ENCODE measurements around the gene SMCO4.

Gene SMCO4

GRCh38 chr11:93500759-93501158, 42.4 kb downstream of the SMCO4 start:
- DNase-seq: no peak

DNA sequence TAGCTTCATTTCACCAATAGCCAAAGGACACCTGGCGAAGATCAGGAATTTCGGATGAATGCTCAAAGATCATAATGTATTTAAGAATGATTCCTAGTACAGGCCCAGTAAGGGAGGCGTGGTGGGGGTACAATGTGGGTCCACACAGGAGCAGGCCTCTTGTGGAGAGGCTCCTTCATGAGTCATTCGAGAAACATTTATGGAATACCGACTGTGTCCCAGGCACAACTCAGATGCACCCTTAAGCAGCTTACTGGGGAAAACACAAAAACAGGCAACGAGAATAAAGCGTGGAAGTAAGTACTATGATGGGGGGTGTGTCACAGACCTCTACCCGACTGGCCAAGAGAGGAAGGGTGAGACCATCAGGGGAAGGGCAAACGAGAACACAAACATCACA, 44.5 kb downstream of the SMCO4 start:
- DNase-seq: no peak

- no peak for DNase-seq
Measured at GRCh38 chr11:93498161-93498560, 45.0 kb downstream of the SMCO4 start.

DNA sequence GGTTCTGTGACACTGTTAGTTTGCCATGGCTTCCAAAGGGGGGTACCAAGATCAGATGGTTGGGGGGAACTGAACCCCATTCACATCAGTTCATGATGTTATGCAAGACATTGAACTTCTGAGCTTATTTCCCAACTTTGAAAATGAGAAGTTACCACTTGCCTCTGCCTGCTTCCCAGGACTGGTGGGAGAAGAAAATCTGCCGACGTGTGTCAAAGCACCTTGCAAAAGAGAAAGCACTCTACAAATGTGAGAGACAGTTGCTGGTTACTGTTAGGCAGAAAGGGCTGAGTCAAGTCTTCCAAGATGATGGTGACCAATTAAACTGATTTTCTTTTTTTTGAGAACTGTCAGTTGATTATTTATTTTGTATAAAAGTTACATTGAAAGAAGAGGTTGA, 45.6 kb downstream of the SMCO4 start:
- DNase-seq: no peak

DNA sequence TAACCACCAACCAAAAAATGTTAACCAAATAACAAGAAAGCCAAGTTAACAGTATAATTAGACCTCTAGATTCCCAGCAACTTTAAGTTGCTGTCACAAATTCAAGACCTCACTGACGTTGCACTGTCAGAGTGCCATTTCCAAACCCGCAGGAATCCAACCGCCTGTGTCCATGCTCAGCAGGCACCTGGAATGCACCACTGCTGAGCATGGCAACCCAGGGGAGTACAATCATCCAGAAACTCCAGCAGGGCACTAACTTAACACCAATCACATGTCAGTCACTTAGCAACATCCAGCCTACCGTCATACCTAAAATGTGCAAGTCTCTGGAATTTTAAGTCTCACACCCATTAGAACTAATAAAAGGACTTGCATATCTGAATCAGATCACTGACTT, 48.8 kb downstream of the SMCO4 start:
- DNase-seq: no peak

GRCh38 chr11:93493252-93493897, 49.8 kb downstream of the SMCO4 start:
- no peak for DNase-seq

DNA sequence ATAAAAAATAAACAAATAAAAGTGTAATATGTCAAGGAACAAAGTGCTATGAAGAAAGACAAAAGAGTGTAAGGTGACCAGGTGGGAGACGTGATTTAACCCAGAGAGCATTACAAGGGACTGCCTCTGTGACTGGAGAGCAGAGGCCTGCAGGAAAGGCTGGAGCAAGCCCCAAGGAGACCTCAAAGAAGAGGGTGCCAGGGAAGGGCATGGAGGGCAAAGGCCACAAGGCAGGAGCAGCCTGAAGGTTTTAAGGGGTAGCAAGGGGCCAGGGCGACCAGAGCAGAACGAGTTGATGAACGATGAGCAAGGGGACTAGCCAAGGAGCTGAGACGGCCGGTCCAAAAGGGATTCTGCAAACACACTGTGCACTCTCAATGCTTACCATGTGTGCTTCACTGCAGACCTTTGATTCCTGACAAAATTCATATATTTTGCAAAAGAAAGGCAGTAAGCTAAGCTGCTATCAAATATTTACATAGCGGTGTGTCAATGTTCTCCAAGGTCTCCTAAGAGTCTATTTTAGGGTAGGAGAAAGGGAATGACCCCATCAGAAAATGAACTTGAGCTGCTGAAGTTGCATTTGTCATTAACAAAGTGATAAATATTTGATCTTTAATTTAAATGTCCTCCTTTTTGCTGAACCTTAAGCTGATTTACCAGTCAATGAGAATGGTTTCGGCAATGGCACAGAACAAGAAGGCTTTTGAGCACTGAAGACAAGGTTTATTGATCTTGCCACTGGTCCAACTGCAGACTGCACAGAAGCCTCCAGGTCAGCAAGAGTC, 50.5 kb downstream of the SMCO4 start:
- DNase-seq: no peak

- no peak for DNase-seq
Measured at GRCh38 chr11:93491973-93492372, 51.2 kb downstream of the SMCO4 start.

GRCh38 chr11:93490996-93491618, 52.1 kb downstream of the SMCO4 start:
- no peak for DNase-seq

GRCh38 chr11:93489841-93490240, 53.4 kb downstream of the SMCO4 start:
- DNase-seq: no peak

DNA sequence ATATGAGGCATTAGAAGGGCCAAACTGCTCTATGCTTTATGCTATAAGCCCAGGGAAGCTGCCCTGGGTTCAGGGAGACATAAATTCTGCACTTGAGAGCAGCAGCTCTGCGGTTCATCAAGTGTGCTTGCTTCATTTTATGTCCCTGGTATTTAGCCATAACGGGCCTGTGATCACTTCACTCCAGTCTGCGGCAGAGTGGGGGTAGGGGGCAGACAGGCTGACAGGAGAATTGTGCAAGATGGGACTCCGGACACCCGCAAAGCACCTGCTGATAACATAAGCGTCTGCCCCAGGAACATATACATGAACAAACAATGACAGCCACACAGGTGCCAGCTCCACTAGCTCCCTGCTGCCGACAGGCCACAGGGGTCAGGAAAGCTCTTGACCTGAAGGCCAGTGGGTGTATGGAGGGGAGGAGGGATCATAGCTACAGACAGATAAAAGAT, 56.1 kb downstream of the SMCO4 start:
- DNase-seq: peak; percentile 77

DNA sequence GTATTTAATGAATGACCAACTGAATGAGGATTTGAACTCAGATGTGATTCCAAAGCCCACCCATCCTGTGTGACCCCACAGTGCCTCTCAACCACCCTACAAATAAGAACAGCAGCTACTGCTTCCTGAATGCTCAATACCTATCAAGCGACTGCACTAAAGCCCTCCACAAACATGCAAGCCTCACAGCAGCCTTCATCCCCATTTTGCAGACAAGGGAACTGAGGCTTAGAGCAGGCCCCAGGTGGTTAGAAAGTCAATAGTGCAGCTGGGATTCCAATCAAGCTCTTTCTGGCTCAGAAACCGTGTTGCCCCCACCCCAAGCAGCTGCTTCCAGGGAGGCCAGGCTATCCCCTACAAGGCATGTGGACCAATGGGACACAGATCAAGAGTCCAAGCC, 57.2 kb downstream of the SMCO4 start:
- no peak for DNase-seq

DNA sequence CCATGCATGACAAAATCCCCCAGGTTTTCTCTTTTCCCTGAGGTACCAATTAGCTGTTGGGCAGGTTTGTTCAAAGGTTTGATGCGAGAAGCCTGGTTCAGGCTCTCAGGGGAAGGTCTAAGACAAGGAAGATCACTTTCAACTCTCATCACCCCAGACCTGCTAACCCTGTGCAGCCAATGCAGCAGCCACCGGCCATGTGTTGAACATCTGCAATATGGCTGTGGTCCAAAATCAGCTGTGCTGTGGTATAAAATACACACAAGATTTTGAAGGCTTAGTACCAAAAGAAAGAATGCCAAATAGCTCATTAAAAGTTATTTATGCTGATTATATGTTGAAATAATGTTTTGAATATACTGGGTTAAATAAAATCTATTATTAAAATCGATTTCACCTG, 58.5 kb downstream of the SMCO4 start:
- no peak for DNase-seq

- DNase-seq: no peak
Measured at GRCh38 chr11:93482556-93482955, 60.6 kb downstream of the SMCO4 start.

DNA sequence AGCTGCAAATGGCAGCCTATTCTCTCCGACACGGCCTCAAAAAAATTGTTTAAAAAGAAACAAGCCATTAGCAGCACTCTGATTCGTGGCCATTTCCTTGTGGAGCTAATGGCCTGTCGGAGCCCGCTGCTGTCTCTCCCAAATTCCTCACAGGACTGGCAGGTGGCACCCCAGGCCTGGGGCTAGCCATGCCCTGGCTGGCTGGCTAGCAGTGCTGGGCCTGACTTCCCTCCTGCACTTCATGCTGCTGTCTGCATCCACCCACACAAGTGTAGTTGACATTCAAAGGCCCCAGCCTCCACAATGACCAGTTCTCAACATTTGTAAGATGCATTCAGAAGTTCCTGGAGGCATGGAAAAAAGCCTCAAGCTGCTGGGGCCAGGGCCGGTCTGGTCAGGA, 61.5 kb downstream of the SMCO4 start:
- DNase-seq: no peak

DNA sequence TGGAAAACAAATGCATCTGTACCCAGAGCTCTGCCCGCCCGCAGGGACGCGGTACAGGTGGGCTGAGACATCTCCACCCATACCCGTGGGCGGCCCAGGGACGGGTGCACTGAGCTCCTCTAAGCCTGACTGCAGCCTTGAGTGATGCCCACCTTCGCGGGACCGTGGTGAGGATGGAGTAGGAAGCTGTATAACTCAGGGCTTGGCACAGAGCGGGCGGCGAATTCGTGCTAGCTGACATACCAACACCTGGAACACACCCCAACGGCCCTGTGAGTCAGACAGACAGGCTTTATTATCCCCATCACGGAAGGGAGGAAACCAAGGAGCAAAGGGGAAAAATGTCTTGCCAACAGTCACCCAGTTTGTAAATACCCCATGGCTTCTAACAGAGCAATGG, 61.9 kb downstream of the SMCO4 start:
- no peak for DNase-seq

DNA sequence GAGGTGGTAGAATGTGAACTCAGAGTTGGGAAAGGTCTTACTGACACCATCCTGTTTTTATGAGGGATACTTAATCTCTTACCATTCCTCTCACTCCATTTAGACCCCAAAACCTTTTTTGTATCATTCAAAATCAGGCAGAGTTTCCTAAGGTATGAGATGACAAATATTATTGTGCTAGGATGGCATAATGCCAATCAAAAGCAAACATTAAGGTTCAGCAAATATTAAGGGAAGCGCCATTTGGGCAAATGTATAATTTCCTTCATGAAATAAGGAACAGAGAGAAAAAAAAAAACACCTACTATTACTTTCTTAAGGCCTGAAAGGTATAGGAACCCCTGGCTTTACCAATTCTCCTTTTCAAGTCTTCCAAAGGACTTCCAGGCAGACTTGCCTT, 62.4 kb downstream of the SMCO4 start:
- DNase-seq: no peak

GRCh38 chr11:93480256-93480655, 62.9 kb downstream of the SMCO4 start:
- DNase-seq: no peak

DNA sequence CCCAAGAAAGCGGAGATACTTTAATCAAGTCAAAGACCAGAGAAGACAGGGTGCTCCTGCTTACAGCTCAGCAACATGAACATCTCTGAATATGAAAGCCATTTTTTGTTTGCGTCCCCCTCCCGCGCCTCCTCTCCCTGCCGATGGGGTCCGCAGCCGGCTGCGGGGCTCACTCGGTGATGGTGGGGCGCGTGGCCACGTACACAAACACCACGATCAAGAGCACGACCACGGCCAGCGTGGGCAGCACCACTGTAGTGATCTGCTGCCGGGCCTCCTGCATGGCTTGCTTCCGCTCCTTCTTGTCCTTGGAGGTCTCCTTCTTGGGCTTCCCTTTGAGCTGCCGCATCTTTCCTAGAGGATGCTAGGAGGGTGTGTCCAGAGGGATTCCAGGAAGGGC, 64.3 kb downstream of the SMCO4 start:
- no peak for DNase-seq

- DNase-seq: no peak
Measured at GRCh38 chr11:93477684-93478234, 65.4 kb downstream of the SMCO4 start.

DNA sequence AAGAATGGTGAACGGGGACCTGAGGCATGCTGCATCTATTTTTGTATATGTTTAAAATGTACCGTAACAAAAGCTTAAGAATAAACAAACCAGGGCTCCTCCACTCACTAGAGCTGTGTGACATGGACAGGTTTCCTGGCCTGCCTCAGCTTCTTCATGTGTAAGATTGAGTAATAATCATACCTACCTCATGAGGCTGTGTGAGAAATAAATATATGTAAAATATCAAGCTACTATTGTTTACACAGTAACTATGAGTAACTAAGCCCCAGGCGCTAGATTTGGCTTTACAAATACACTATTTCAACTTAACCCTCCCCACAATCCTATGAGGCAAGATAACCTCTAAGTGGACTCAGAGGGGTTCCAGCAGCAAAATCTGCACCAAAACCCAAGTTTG, 66.4 kb downstream of the SMCO4 start:
- DNase-seq: no peak

DNA sequence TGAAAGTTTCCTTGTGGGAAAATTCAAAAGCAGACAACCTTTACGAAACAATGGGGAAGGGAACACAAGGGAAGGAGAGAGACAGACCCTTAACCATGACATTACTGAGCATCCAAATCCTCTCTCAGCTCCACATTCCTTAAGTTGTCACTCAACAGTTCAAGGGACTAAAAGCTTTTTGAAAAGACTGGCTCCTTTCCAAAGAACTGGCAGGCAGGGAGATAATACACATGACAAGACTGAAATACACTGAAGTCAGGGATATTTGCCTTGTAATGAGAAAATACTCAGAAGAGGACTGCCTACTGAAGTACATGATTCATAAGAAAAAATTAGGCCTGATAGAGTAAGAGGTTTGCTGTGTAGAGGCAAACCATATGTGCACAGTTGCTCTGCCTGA, 69.1 kb downstream of the SMCO4 start:
- DNase-seq: no peak

- no peak for DNase-seq
Measured at GRCh38 chr11:93468290-93468689, 74.9 kb downstream of the SMCO4 start.

DNA sequence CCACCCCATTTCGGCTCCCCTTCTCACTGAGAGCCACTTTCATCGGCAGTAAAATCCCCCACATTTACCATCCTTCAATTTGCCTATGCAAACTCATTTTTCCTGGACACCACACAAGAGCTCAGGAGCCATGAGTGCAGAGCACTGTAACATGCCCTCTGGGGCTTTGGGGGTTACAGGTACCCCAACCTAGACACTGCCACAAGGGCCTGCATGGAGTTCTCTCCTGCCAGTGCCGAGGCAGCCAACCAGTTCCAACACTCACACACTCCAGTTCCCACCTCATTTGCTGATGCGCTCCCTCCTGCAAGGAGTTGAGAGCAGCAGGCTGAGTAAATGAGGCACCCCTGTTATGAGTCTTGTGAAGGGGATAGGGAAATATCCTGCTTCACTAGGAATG, 76.1 kb downstream of the SMCO4 start:
- no peak for DNase-seq

All from DMS79 treated with DMSO at 0.1 percent for 48 hours (cell line).